ENCODE data around the gene CHMP1B.
"Not testable (repeated sequence)": the region's sequence is repeated elsewhere in the genome, so short reads cannot be mapped to it uniquely, and the experiment has no call there.

GRCh38 chr18:11892438-11892837 is 41.2 kb downstream of the CHMP1B start:
- TF ChIP-seq CTCF, POLR2A (IDR thresholded peaks at IDR 0.05): not testable (repeated sequence)
